Mucosa of rectum (tissue), 2 donors: Measurements from ENCODE around the gene YPEL1.

ENCODE experiments used
- H3K27ac ChIP-seq, 2 donors: one replicate each; pipeline ENCODE4 v1.7.0; 2013; ENCODE audit warnings: inconsistent platforms in 2 of 2, low read depth in 2 of 2, low read length in 2 of 2
- H3K27me3 ChIP-seq, 2 donors: one replicate each; pipeline ENCODE4 v1.7.0; 2013; ENCODE audit warnings: low read length in 2 of 2; ENCODE audit not compliant: control insufficient read depth in 2 of 2, insufficient read depth in 2 of 2
- H3K36me3 ChIP-seq, 2 donors: one replicate each; pipeline ENCODE4 v1.7.0; 2013; ENCODE audit warnings: low read length in 2 of 2; ENCODE audit not compliant: control insufficient read depth in 2 of 2, insufficient read depth in 2 of 2
- H3K4me1 ChIP-seq, 2 donors: one replicate each; pipeline ENCODE4 v1.7.0; 2013; ENCODE audit warnings: low read length in 2 of 2, mild to moderate bottlenecking in 1 of 2; ENCODE audit not compliant: control insufficient read depth in 2 of 2, insufficient read depth in 2 of 2
- H3K4me3 ChIP-seq, 2 donors: one replicate each; pipeline ENCODE4 v1.7.0; 2013; ENCODE audit warnings: low read length in 2 of 2
- H3K9ac ChIP-seq, 2 donors: one replicate each; pipeline ENCODE4 v1.7.0; 2013; ENCODE audit warnings: low read length in 2 of 2, low read depth in 1 of 2, mild to moderate bottlenecking in 1 of 2
- H3K9me3 ChIP-seq, 2 donors: one replicate each; pipeline ENCODE4 v1.7.0; 2013; ENCODE audit warnings: low read length in 2 of 2; ENCODE audit not compliant: control insufficient read depth in 2 of 2
- donor health status: healthy.
- donor health status: Normal muscosa, but diverticular disease.

YPEL1 gene

DNA sequence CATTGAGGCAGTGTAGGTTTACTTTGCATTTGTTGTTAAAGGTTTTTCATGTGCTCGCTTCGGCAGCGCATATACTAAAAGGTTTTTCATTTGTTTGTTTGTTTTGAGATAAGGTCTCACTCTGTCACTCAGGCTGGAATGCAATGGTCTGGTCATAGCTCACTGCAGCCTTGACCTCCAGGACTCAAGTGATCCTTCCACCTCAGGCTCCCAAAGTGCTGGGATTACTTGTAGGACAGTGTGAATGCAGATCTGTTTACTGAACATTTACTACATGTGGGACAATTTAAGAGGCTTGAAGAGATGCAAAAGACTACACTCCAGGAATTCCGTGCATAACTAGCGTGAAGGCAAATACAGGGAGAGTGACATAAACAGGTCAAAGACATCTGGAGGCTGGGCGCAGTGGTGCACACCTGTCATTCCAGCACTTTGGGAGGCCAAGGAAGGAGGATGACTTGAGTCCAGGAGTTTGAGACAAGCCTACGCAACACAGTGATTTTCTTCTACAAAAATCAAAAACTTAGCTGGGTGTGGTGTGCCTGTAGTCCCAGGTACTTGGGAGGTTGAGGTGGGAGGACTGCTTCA is 34.1 kb downstream of the YPEL1 start:
- peaks cover 12 to 23% of the 10 kb centered on the region in 2 donors for H3K36me3 ChIP-seq
- no peak overlapping the region for H3K27ac ChIP-seq
- H3K4me3 ChIP-seq, result no peak overlapping the region
- H3K9ac ChIP-seq, result no peak overlapping the region
- no peaks in the 10 kb centered on the region for H3K27me3 ChIP-seq
- no peaks in the 10 kb centered on the region for H3K4me1 ChIP-seq
- H3K9me3 ChIP-seq, result no peaks in the 10 kb centered on the region

DNA sequence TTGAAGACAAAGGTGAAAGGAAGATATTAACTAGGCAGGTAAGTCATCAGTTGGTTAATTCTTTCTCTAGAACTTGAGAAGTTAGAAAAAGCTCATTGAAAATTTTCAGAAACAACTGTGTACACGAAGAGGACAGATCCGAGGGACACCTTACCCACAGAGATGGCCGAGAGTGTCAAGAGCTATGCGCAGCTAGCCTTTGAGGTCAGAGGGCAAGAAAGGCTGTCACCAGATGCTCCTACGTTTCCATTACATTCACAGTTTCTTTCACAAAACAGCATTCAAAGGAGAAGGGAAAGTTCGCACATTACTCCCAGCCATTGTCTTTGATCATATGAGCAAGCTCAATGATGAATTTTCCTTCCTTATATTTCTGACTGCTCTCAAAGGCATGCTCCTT is 34.8 kb downstream of the YPEL1 start:
- Histone ChIP-seq H3K36me3 (peaks cover 19 to 29% of the 10 kb centered on the region in 2 donors), H3K9ac (no peak overlapping the region), H3K4me1 (no peaks in the 10 kb centered on the region), H3K4me3 (no peak overlapping the region), H3K27me3 (no peaks in the 10 kb centered on the region), H3K9me3 (no peaks in the 10 kb centered on the region), H3K27ac (no peak overlapping the region)

DNA sequence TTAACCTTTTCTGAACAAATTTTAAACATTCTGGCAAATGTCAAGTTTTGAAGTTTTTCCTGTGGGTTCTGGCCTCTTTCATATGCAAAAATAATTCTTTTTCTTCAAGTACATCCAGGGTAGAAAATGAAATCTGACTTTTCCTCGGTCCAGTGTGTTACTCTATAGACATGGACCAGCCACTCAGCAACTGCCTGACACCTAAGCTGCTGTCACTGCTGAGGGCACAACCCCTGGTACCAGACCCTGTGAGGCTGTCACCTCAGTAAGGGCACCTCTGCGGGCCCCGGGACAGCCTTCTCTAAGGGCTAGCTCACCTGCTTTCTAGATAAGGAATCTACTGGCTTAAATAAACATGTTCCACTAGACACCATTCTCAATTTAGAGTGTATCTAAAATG is 36.0 kb downstream of the YPEL1 start:
- Histone ChIP-seq H3K9me3 (no peaks in the 10 kb centered on the region), H3K4me1 (no peaks in the 10 kb centered on the region), H3K9ac (no peak overlapping the region), H3K27me3 (no peaks in the 10 kb centered on the region), H3K4me3 (no peak overlapping the region), H3K36me3 (peaks cover 27 to 38% of the 10 kb centered on the region in 2 donors), H3K27ac (no peak overlapping the region)

DNA sequence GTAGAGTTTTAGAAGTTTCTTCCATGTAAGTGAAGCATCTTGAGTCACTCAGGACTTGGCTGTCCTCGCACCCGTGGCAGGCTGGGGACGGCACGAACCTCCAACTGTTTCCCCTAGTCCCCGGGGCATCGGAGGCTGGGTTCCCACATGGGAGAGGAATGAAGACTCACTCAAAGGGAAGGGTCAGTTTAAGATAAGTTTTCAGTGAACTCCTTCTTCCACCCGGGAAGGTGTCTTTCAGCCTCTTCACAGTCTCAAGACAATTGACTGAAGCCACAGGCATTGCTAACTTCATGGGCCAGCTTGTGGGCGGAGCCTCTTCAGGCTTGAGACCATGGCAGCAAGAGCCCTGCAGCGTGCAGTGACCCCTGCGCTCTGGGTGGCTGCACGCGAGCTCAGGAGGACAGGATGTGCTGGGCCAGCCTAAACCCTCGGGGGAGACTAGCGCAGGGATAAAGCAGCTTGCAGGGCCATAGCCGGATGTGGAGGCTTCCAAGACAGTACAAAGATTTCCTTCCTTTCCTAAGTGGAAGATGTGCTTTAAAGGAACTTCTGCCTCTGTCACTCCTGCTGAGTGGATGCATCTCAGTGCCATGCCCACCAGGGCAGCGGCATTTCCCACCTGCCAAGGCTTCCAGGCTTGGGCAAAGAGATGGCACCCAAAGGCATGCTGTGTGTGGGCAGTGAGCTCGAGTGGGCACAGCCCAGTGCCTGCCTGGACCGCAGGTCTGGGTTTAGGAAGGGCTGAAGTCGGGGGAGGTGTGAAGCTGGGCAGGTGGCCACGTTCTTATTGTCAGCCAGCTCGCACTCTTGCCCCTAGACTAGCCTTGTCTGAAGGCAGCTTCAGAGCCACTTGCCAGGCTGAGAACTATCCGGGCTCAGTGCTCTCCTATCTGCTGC is 36.9 kb downstream of the YPEL1 start:
- Histone ChIP-seq H3K27ac (no peak overlapping the region), H3K27me3 (no peaks in the 10 kb centered on the region)

DNA sequence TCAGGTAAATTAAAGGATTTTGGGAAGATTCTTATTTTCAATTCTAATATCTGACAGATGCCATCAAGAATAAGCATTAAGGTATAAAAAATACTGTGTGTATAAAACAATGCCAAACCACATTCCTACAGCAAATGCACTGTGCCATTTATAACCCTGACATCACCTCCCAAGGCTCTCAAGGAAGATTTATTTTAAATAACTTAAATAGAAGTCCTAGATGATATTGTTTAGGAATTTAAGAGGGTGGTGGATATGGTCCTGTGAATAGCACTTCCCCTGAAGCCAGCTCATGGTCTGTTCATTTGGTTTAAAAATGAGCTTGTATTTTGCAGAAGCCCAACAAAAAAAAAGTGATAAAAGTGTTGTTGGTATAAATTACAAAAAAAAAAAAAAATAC is 37.7 kb downstream of the YPEL1 start:
- Histone ChIP-seq H3K27ac (no peak overlapping the region), H3K9me3 (no peaks in the 10 kb centered on the region), H3K4me1 (no peaks in the 10 kb centered on the region), H3K9ac (no peak overlapping the region), H3K27me3 (no peaks in the 10 kb centered on the region), H3K36me3 (peaks cover 40 to 50% of the 10 kb centered on the region in 2 donors), H3K4me3 (no peak overlapping the region)

More for the DNA sequence above, 36.9 kb downstream of the YPEL1 start:
- no peak overlapping the region for H3K9ac ChIP-seq
- no peaks in the 10 kb centered on the region for H3K4me1 ChIP-seq
- no peaks in the 10 kb centered on the region for H3K9me3 ChIP-seq
- H3K4me3 ChIP-seq, result no peak overlapping the region
- H3K36me3 ChIP-seq, result peaks cover 37 to 47% of the 10 kb centered on the region in 2 donors

DNA sequence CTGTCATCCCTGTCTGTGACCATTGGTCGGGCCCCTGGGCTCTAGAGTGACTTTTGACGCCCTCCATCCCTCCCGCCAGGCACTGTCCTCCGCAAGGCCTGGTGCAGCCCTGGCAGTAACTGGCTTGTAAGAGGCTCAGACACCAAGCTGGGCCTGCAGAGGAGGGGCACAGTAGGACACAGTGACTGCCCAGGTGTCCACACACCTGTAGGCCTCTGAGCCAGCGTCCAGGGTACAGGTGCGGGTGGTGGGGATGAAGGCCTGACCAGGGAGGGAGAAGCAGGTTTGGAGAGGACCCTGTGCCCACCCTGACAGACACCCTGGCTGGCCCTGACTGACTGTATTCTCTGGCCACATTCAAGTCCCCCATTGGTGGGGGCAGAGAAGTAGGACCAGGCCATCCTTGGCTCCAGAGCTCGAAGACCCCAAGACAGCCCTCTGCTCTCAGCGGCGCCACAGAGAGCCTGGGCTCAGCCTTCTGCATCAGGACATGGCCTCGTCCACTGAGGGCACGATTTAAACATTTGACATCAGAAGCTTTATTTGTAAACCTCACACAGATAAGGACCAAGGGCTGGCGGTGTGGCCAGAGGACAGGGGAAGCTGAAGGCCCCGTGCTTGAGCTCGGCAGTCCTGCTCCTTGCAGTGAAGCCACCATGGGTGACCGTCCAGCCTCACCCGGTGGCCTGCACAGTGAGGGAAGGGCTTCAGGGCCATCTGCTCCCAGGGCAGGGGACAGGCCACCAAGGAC is 38.4 kb downstream of the YPEL1 start:
- Histone ChIP-seq H3K36me3 (peaks cover 40 to 54% of the 10 kb centered on the region in 2 donors), H3K27me3 (no peaks in the 10 kb centered on the region), H3K9ac (no peak overlapping the region), H3K4me1 (no peaks in the 10 kb centered on the region), H3K9me3 (no peaks in the 10 kb centered on the region), H3K27ac (no peak overlapping the region), H3K4me3 (no peak overlapping the region)

DNA sequence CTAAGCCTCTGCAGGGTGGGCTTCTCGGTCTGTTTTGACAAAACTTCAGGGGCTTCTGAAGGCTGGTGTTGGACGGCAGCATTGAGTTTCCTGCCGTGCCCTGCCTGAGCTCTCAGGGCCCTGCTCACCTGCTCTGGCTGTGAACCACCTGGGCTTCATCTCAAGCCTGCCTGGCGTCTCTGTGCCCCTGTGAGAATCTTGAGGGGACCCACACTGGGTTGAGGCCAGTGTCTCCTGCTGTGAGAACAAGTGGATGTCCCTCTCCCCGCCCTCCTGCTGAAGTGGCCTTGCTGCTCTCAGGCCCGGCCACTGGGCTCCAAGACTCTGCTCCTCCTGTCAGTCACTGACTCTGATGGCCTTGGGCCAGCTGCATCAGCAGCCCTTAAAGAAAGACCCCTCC is 39.5 kb downstream of the YPEL1 start:
- no peaks in the 10 kb centered on the region for H3K9me3 ChIP-seq
- H3K9ac ChIP-seq, result no peak overlapping the region
- H3K36me3 ChIP-seq, result peaks cover 43 to 54% of the 10 kb centered on the region in 2 donors
- H3K27me3 ChIP-seq, result no peaks in the 10 kb centered on the region
- H3K4me1 ChIP-seq, result no peaks in the 10 kb centered on the region
- H3K4me3 ChIP-seq, result no peak overlapping the region
- no peak overlapping the region for H3K27ac ChIP-seq

DNA sequence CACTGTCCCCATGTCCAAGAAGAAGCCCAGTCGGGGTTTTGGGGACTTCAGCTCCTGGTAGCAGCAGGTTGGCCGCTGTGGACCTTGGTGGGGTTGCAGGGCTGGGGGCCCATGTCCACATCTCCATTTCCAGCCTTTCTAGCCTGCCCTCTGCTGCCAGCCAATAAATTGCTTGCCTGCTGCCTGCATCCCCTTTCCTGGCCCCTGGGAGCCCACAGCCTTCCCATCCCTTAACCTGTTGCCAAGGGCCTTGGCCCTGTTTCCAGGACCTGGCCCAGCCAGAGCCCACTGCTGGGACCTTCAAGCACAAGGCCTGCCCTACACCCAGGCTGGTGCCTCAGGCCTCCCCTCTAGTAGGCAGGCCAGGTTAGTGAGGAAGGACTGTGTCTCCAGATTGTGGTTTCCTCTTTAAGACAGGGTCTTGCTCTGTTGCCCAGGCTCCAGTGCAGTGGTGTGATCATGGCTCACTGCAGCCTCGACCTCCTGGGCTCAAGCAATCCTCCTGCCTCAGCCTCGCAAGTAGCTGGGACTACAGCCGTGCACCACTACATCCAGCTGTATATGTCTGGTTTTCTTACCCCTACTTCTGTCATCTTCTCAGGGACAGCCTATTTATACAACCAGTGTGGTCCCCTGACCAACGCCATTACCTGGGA is 40.0 kb downstream of the YPEL1 start:
- no peaks in the 10 kb centered on the region for H3K4me1 ChIP-seq
- no peaks in the 10 kb centered on the region for H3K9me3 ChIP-seq
- H3K27ac ChIP-seq, result no peak overlapping the region
- no peaks in the 10 kb centered on the region for H3K27me3 ChIP-seq
- H3K4me3 ChIP-seq, result no peak overlapping the region
- no peak overlapping the region for H3K9ac ChIP-seq
- H3K36me3 ChIP-seq, result peaks cover 43 to 54% of the 10 kb centered on the region in 2 donors

DNA sequence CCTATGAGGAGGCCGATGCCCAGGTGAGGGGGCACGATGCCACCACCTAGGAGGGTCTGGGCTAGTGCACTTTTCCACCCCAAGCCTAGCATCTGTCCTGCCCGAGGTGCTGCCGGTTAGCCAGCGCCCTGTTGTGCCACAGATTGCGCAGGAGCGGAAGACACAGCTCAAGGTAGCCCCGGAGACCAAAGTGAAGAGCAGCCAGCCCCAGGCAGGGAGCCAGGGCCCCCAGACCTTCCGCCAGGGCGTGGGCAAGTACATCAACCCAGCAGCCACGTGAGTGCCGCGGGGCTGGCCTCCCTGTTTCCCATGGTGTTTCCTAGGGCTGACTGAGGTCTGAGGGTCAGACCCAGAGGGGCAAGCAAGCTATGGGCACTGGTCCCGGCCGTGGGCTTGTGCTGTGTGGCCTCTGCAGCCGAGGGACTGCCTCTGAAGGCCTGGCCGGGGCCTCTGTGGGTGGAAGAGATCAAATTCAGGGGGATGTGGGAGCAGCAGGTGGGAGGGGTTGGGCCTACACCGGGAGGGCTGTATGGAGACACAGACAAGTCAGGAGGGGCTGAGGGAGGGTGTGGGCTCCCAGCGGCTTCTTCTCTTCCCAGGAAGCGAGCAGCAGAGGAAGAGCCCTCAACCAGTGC is 40.7 kb downstream of the YPEL1 start:
- Histone ChIP-seq H3K9me3 (no peaks in the 10 kb centered on the region), H3K4me1 (peaks cover 0 to 2% of the 10 kb centered on the region in 2 donors), H3K36me3 (peaks cover 46 to 59% of the 10 kb centered on the region in 2 donors), H3K9ac (no peak overlapping the region), H3K4me3 (no peak overlapping the region), H3K27me3 (no peaks in the 10 kb centered on the region), H3K27ac (no peak overlapping the region)
